CD14-positive monocyte (primary cell): ENCODE results near the gene CD276. TPM values are rescaled to one million over a fixed set of nuclear protein-coding genes. Genes with fewer than 3 reads are reported as not detected.

Experiments
- DNase-seq, 3 donors: peaks; one replicate each; pipeline ENCODE4 v3.0.0-alpha.2; 2011 to 2022
- H2AFZ ChIP-seq: 2 replicates; pipeline ENCODE4 v1.6.0; 2012; ENCODE audit warnings: mild to moderate bottlenecking, low read depth, low read length, inconsistent platforms; ENCODE audit not compliant: insufficient read depth, poor library complexity, severe bottlenecking
- H3K27ac ChIP-seq, 2 donors: 1 replicate in 1 of 2; 2 replicates in 1 of 2; pipeline ENCODE4 v1.5.1; 2012 to 2013; ENCODE audit warnings: low read length in 2 of 2, control low read depth in 1 of 2, inconsistent platforms in 1 of 2, low read depth in 1 of 2, mild to moderate bottlenecking in 1 of 2
- H3K27me3 ChIP-seq, 2 donors: one replicate each; pipeline versions ENCODE4 v1.6.0 to v1.6.1; 2011 to 2013; ENCODE audit warnings: low read length in 2 of 2; ENCODE audit not compliant: control insufficient read depth in 2 of 2, insufficient read depth in 2 of 2
- H3K36me3 ChIP-seq, 2 donors: replicated peaks in 1 of 2; 1 replicate in 1 of 2; 2 replicates in 1 of 2; pipeline versions ENCODE4 v1.5.1 to v1.6.1; 2012 to 2013; ENCODE audit warnings: low read length in 2 of 2, control low read depth in 1 of 2, inconsistent platforms in 1 of 2, mild to moderate bottlenecking in 1 of 2; ENCODE audit not compliant: insufficient read depth in 2 of 2, control insufficient read depth in 1 of 2
- H3K4me1 ChIP-seq, 2 donors: 1 replicate in 1 of 2; 2 replicates in 1 of 2; pipeline versions ENCODE4 v1.5.1 to v1.6.1; 2012 to 2013; ENCODE audit warnings: low read length in 2 of 2, control low read depth in 1 of 2, inconsistent platforms in 1 of 2, mild to moderate bottlenecking in 1 of 2, moderate library complexity in 1 of 2; ENCODE audit not compliant: insufficient read depth in 2 of 2, control insufficient read depth in 1 of 2
- H3K4me2 ChIP-seq: replicated peaks from 2 replicates; pipeline ENCODE3; 2012; ENCODE audit warnings: low read length, moderate library complexity, mild to moderate bottlenecking; ENCODE audit not compliant: poor library complexity, severe bottlenecking; ENCODE audit errors: extremely low read depth
- H3K4me3 ChIP-seq, 3 experiments: fragments of 200-600 bp in 1 of 3; sonication (generic) in 1 of 3; replicated peaks in 1 of 3; 1 replicate in 2 of 3; 2 replicates in 1 of 3; pipeline ENCODE4 v1.5.1; 2011 to 2013; ENCODE audit warnings: low read length in 3 of 3, mild to moderate bottlenecking in 3 of 3, control low read depth in 2 of 3, low read depth in 2 of 3, inconsistent platforms in 1 of 3, moderate library complexity in 1 of 3
- H3K79me2 ChIP-seq: 2 replicates; pipeline ENCODE4 v1.6.0; 2012; ENCODE audit warnings: mild to moderate bottlenecking, control low read depth, inconsistent platforms, low read length, moderate library complexity; ENCODE audit not compliant: insufficient read depth
- H3K9ac ChIP-seq: 2 replicates; pipeline ENCODE4 v1.6.0; 2017; ENCODE audit warnings: low read length, mild to moderate bottlenecking; ENCODE audit not compliant: insufficient read depth, poor library complexity, severe bottlenecking
- H3K9me3 ChIP-seq, 2 donors: replicated peaks in 1 of 2; 1 replicate in 1 of 2; 2 replicates in 1 of 2; pipeline versions ENCODE4 v1.5.1 to v1.6.1; 2012 to 2013; ENCODE audit warnings: low read length in 2 of 2, control low read depth in 1 of 2; ENCODE audit not compliant: control insufficient read depth in 1 of 2, insufficient read depth in 1 of 2
- H4K20me1 ChIP-seq: 2 replicates; pipeline ENCODE4 v1.6.0; 2012; ENCODE audit warnings: mild to moderate bottlenecking, low read length, control low read depth, moderate library complexity; ENCODE audit not compliant: insufficient read depth
- H3K27ac Mint-ChIP-seq, 7 donors: one replicate each; pipeline ENCODE4 v1.8.0; 2020; ENCODE audit warnings: mild to moderate bottlenecking in 7 of 7, mixed read lengths in 7 of 7, moderate library complexity in 6 of 7, inconsistent platforms in 2 of 7
- H3K27me3 Mint-ChIP-seq, 3 donors: one replicate each; pipeline ENCODE4 v1.8.0; 2021 to 2022; ENCODE audit warnings: low read depth in 3 of 3, mild to moderate bottlenecking in 3 of 3, mixed read lengths in 3 of 3, moderate library complexity in 3 of 3, inconsistent platforms in 1 of 3
- H3K36me3 Mint-ChIP-seq, 2 donors: one replicate each; pipeline ENCODE4 v1.8.0; 2020; ENCODE audit warnings: mixed read lengths in 2 of 2, inconsistent platforms in 1 of 2, mild to moderate bottlenecking in 1 of 2
- H3K4me1 Mint-ChIP-seq: one replicate; pipeline ENCODE4 v1.8.0; 2020; ENCODE audit warnings: mild to moderate bottlenecking, mixed read lengths
- H3K4me3 Mint-ChIP-seq, 2 donors: one replicate each; pipeline ENCODE4 v1.8.0; 2020; ENCODE audit warnings: mild to moderate bottlenecking in 2 of 2, mixed read lengths in 2 of 2, moderate library complexity in 1 of 2
- H3K9me3 Mint-ChIP-seq, 7 donors: one replicate each; pipeline ENCODE4 v1.8.0; 2020 to 2022; ENCODE audit warnings: mixed read lengths in 7 of 7, mild to moderate bottlenecking in 6 of 7, moderate library complexity in 6 of 7, inconsistent platforms in 2 of 7
- WGBS: methylation state at CpG from one replicate; pipeline ENCODE4 v1.1.5; 2013; ENCODE audit warnings: missing lambda C conversion rate; ENCODE audit not compliant: insufficient coverage; 5-methylcytosine and 5-hydroxymethylcytosine counted together
- intact Hi-C, 2 donors: fragments of 100-400 bp; cut with micrococcal nuclease; formaldehyde crosslinking; loops; one replicate each; pipeline versions ENCODE4 v1.15.0 to v1.15.1; 2023
- polyA plus RNA-seq, 3 donors: library from polyadenylated mRNA; depleted of rRNA in 1 of 3; unstranded in 2 of 3; stranded (reverse) in 1 of 3; fragments of 300-500 nt in 2 of 3; fragments of >200 nt in 1 of 3; fragmentation: Illumina TruSeq in 2 of 3; gene quantifications; 1 replicate in 2 of 3; 2 replicates in 1 of 3; pipeline ENCODE4 v1.2.3, GENCODE V29; 2012 to 2021
- TF ChIP-seq, protein P1 (sequence below): fragments of 200-600 bp; IDR thresholded peaks from one replicate; pipeline ENCODE4 v1.8.0; 2022; ENCODE audit warnings: antibody characterized with exemption, mild to moderate bottlenecking

CD276 gene
- polyA plus RNA-seq, 3 donors: 0.52 to 0.72 (median 0.64) TPM

- TF ChIP-seq, protein P1, sequence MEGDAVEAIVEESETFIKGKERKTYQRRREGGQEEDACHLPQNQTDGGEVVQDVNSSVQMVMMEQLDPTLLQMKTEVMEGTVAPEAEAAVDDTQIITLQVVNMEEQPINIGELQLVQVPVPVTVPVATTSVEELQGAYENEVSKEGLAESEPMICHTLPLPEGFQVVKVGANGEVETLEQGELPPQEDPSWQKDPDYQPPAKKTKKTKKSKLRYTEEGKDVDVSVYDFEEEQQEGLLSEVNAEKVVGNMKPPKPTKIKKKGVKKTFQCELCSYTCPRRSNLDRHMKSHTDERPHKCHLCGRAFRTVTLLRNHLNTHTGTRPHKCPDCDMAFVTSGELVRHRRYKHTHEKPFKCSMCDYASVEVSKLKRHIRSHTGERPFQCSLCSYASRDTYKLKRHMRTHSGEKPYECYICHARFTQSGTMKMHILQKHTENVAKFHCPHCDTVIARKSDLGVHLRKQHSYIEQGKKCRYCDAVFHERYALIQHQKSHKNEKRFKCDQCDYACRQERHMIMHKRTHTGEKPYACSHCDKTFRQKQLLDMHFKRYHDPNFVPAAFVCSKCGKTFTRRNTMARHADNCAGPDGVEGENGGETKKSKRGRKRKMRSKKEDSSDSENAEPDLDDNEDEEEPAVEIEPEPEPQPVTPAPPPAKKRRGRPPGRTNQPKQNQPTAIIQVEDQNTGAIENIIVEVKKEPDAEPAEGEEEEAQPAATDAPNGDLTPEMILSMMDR: no peak
- 100% methylated on average over 2 of the region's 3 CpGs for WGBS
- no peaks in the 10 kb centered on the region for H3K4me1 ChIP-seq
- intact Hi-C loops: no loop called here
- Mint-ChIP-seq H3K27ac (no peak overlapping the region), H3K4me3 (peak overlapping the region in 1 of 2 donors; percentile 26), H3K4me1 (peaks cover 2% of the 10 kb centered on the region), H3K27me3 (peaks cover 34 to 54% (median 38%) of the 10 kb centered on the region in 3 donors), H3K36me3 (peaks cover 0 to 2% of the 10 kb centered on the region in 2 donors), H3K9me3 (peaks cover 0 to 6% (median 2%) of the 10 kb centered on the region in 7 donors)
- H3K4me3 ChIP-seq: no peak overlapping the region
- peaks cover 37 to 49% of the 10 kb centered on the region in 2 donors for H3K27me3 ChIP-seq
- no peak overlapping the region for H3K9ac ChIP-seq
- H3K4me2 ChIP-seq: no peak overlapping the region
- DNase-seq: no peak
- H2AFZ ChIP-seq: no peak overlapping the region
- no peak overlapping the region for H3K27ac ChIP-seq
- H4K20me1 ChIP-seq: no peaks in the 10 kb centered on the region
- no peaks in the 10 kb centered on the region for H3K79me2 ChIP-seq
- no peaks in the 10 kb centered on the region for H3K9me3 ChIP-seq
- no peaks in the 10 kb centered on the region for H3K36me3 ChIP-seq
These were observed 71.8 kb downstream of the CD276 start for GRCh38 chr15:73755946-73756345.

DNA sequence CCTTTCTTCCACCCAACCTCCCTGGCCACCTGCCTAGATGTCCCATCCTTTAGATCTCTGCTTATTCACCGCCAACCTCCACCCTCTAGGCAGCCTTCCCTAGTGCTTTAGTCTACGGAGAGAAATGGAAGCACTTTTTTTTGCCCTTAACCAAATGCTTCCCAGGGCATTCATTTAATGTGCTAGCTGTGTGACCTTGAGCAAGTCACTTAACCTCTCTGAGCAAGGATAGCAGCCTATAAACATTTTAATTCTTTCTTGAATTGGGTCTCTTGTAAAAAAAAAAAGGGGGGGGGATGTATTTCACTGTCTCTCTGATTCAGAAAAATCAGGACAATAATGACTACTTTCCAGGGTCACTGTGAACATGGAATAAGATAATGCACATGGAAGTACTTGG is 72.2 kb downstream of the CD276 start:
- DNase-seq: no peak
- H3K27ac ChIP-seq: no peak overlapping the region
- Mint-ChIP-seq H3K27ac (no peak overlapping the region), H3K36me3 (peaks cover 0 to 2% of the 10 kb centered on the region in 2 donors), H3K4me3 (no peak overlapping the region), H3K27me3 (peaks cover 29 to 49% (median 35%) of the 10 kb centered on the region in 3 donors), H3K4me1 (peaks cover 2% of the 10 kb centered on the region), H3K9me3 (peaks cover 0 to 6% (median 1%) of the 10 kb centered on the region in 7 donors)
- H3K79me2 ChIP-seq: no peaks in the 10 kb centered on the region
- H2AFZ ChIP-seq: no peak overlapping the region
- no peaks in the 10 kb centered on the region for H3K4me1 ChIP-seq
- no peak overlapping the region for H3K9ac ChIP-seq
- H3K4me3 ChIP-seq: no peak overlapping the region
- no peaks in the 10 kb centered on the region for H3K36me3 ChIP-seq
- WGBS: 100% methylated on average over 1 of the region's 2 CpGs
- intact Hi-C loops: no loop called here
- H3K27me3 ChIP-seq: peaks cover 34 to 45% of the 10 kb centered on the region in 2 donors
- TF ChIP-seq, protein P1: no peak
- H4K20me1 ChIP-seq: no peaks in the 10 kb centered on the region
- H3K9me3 ChIP-seq: no peaks in the 10 kb centered on the region
- no peak overlapping the region for H3K4me2 ChIP-seq
